HPDE6-E6E7 (cell line): Measurements from ENCODE around the gene PCDHGA2.
"Not testable (repeated sequence)": the region's sequence is repeated elsewhere in the genome, so short reads cannot be mapped to it uniquely, and the experiment has no call there.

Experiments used
- DNase-seq: peaks from one replicate; pipeline ENCODE4 v3.0.0; 2011; ENCODE audit warnings: missing footprints; ENCODE audit errors: extremely low spot score

Gene PCDHGA2

DNA sequence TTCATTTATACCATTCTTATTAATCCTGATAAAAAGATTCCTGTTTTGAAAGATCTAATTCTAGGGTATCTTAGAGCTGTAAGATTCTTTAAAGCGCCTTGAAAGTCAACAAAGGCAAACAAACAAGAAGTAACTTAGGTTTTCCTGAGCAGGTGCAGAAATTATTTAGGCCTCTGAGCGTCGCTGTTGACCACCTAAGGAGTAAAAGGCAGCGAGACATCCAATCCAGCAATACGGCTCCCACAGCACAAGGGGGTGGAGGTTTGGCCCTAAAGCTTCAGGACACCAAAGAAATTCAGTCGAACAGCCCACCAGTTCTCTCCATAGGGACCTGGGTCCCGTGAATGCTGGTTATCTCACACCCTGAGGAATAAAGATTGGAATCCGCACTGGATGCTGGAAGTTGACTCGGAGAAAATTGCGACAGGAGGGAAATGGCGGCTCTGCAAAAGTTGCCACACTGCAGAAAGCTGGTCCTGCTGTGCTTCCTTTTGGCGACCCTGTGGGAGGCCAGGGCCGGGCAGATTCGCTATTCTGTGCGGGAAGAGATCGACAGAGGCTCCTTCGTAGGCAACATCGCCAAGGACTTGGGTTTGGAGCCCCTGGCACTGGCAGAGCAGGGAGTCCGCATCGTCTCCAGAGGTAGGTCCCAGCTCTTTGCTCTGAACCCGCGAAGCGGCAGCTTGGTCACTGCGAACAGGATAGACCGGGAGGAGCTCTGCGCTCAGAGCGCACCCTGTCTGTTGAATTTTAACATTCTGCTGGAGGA lies at the start of gene PCDHGA2:
TSS of gene PCDHGA2 (plus strand) at position 223 of the 769 bp plus-strand sequence.
- no peak for DNase-seq

GRCh38 chr5:141298376-141298775 lies 40.2 kb upstream of the PCDHGA2 start:
- no peak for DNase-seq

DNA sequence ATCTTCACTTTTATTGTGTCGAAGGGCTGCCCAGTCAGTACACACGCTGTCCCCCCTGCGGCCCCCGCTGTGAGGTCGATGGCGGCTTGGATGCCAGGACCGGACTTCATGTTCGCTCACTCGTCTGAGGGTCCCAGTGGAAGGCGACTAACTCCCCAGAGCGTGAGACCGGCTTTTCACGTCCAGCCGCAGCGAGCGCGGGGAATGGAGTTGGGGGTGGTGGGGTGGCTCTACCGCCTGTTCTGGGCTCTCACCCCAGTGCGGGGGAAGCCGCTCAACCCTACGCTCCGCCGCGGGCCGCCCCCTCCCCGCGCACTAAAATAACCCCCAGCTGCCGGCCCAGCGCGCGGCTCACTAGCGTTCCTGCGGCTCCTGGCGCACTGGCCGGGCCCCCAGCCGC lies 34.8 kb upstream of the PCDHGA2 start, which contains the start of gene SLC25A2:
TSS of gene SLC25A2 (minus strand) at position 294 of the 400 bp plus-strand sequence. CDS start at position 110, 184 bp downstream.
- no peak for DNase-seq

- DNase-seq: no peak
Measured at GRCh38 chr5:141306630-141307029, 31.9 kb upstream of the PCDHGA2 start.

GRCh38 chr5:141313711-141314110 lies 24.8 kb upstream of the PCDHGA2 start:
- no peak for DNase-seq

DNA sequence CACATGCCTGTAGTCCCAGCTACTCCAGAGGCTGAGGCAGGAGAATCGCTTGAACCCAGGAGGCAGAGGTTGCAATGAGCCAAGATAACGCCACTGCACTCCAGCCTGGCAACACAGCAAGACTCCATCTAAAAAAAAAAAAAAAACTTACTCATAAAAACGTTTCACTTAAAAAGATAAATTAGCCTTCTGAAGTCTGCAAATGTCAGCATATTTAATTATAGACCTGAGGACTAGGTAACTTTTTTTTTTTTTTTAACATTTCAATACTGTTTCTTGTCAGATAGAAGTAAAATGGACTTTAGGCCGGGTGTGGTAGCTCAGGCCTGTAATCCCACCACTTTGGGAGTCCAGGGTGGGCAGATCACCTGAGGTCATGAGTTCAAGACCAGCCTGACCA lies 21.6 kb upstream of the PCDHGA2 start:
- DNase-seq: not testable (repeated sequence)

- no peak for DNase-seq
Measured at GRCh38 chr5:141319202-141319601, 19.4 kb upstream of the PCDHGA2 start.

GRCh38 chr5:141319699-141320098 lies 18.9 kb upstream of the PCDHGA2 start:
- no peak for DNase-seq

DNA sequence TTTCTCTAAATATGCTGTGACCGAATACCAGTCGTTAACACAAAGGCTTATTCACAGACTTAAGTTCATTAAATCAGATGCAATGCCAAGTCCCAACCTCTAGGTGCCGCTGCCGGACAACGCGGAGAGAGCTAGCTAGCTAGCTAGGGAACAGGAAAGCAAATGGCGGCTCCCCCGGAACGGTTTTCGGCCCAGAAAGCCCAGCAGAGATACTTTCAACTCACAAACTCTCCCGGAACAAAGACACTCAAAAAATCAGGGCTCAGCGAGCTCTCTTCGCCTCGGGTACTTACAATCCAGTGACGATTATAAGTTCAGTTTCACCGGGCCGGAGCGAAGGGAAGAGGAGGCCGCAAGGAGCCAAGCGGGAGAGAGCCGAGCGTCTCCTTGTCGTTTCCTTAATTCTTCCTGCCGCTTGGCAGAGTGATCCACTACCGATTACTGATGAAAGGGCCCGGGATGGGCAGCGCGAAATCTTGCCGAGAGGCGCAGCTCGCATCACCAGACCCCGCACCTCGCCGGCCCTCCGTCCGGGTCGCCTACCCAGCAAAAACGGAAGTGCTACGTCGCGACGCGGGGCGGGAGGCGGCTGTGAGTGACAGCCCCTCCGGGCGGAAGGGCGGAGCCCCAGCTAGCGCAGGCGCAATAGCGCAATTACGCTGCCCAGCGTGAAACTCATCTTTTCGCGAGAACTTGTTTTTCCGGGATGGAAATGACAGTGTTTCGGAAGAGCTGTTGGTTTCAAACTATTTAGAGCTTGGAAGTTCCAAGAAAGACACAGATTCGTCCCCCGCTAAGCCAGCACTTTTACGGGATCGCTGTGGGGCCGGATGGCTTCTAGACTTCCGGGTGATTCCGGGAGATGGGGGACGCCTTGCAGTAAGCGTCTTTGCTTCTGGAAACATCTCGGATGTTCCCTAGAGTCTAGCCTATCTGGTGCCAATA lies 18.1 kb upstream of the PCDHGA2 start, which contains the start of gene TAF7:
TSS of gene TAF7 (minus strand) at position 560 of the 945 bp plus-strand sequence. CDS start 740 bp downstream, outside the sequence.
- DNase-seq: peak; percentile 72

DNA sequence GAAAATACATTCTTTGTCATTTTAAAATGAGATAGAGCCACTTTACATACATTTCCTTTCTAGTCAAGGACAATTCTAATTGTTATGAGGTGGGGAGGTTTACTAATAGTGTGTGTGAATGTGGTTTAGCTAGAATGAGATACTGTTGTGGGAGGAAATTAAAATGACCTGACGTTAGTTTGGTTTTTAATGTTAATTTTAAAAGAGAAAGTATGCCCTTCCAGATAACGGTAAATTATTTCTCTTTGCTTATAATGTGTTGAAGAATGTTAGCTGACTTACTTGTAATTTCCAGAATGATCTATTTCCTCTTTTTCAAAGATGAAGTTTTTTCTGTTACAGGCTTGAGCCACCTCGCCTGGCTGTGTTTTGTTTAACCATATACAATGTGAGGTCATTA lies 16.3 kb upstream of the PCDHGA2 start:
- DNase-seq: no peak

DNA sequence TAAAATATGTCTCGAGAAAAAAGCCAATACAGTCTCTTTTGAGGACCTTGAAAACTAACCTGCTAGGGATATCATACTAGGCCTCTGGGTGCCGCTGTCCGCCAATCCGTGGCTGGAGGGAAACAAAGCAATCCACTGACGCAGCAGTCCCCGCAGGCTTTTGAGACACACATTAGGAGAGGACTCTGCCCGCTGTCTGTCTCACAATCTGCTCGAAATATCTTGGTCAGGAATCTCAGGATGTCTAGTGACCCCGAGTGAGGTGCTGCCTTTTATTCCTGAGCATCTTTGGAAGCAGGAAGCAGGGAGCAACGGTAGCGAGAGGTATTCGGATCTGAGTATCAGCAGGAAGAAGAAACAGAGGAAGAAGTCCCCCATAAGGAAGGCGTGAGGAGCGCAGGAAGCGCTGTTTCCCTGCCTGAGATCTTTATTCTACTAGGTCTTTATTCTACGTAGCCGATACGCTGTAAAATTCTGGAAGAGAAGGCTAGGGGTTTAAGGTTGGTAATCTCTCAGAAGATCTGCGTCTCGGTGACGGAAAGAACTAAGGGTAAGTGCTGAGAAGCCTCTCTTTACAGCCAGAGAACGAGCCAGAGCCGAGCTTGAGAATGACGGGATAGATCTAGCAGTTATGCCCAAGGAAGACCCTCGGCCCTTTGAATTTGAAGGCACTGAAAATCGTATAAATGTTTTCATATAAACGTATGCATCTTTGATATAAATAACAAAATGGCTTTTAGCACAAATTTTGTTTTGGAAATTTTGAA lies 12.3 kb upstream of the PCDHGA2 start:
- no peak for DNase-seq

DNA sequence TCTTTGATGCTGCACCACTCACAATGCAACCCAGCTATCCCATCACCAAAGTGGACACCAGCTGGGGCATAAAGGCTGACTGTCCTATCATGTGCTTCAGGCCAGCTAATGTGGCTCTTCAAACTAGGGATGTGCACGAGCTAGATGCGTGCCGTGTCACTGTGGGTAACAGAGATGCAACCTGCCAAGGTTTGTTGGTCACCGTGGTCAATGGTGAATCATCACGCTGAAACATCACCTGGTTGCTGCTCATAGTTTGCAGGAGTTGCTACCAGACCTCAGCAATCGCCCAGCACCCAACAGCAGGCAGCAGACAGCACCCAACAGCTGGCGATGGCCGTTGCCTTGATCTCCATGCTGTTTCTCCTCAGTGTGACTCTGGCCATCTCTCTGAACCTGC lies 10.3 kb upstream of the PCDHGA2 start:
- no peak for DNase-seq

DNA sequence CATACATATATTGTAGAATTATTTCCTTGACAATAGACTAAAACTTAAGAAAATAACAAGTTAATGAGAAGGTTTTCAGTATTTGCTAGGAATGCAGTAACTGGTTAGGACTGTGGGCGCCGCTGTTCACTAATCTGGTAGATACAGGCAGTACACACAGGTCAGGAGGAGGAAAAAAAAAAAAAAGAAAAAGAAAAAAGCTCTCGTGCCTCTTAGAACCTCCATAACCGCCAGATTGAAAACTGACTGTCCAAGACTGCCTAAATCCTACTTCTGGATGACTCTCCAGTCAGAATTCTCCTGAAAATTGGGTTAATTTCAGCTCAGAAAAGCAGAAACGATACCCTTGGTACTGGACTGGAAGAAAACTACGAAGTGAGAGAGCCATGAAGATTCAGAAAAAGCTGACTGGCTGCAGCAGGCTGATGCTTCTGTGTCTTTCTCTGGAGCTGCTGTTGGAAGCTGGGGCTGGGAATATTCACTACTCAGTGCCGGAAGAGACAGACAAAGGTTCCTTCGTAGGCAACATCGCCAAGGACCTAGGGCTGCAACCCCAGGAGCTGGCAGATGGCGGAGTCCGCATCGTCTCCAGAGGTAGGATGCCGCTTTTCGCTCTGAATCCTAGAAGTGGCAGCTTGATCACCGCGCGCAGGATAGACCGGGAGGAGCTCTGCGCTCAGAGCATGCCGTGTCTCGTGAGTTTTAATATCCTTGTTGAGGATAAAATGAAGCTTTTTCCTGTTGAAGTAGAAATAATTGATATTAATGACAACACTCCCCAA lies 8.1 kb upstream of the PCDHGA2 start, which contains the start of gene PCDHGA1:
TSS of gene PCDHGA1 (plus strand) at position 216 of the 782 bp plus-strand sequence.
- no peak for DNase-seq

DNA sequence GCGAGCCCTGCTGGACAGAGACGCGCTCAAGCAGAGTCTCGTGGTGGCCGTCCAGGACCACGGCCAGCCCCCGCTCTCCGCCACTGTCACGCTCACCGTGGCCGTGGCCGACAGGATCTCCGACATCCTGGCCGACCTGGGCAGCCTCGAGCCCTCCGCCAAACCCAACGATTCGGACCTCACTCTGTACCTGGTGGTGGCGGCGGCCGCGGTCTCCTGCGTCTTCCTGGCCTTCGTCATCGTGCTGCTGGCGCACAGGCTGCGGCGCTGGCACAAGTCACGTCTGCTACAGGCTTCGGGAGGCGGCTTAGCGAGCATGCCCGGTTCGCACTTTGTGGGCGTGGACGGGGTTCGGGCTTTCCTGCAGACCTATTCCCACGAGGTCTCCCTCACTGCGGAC lies 6.0 kb upstream of the PCDHGA2 start:
- not testable (repeated sequence) for DNase-seq

DNA sequence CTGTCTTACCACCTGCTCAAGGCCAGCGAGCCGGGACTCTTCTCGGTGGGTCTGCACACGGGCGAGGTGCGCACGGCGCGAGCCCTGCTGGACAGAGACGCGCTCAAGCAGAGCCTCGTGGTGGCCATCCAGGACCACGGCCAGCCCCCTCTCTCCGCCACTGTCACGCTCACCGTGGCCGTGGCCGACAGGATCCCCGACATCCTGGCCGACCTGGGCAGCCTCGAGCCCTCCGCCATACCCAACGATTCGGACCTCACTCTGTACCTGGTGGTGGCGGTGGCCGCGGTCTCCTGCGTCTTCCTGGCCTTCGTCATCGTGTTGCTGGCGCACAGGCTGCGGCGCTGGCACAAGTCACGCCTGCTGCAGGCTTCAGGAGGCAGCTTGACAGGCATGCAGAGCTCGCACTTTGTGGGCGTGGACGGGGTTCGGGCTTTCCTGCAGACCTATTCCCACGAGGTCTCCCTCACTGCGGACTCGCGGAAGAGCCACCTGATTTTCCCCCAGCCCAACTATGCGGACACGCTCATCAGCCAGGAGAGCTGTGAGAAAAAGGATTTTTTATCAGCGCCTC lies 2.3 kb downstream of the PCDHGA2 start:
- not testable (repeated sequence) for DNase-seq

GRCh38 chr5:141342773-141343172 lies 4.2 kb downstream of the PCDHGA2 start:
- no peak for DNase-seq

DNA sequence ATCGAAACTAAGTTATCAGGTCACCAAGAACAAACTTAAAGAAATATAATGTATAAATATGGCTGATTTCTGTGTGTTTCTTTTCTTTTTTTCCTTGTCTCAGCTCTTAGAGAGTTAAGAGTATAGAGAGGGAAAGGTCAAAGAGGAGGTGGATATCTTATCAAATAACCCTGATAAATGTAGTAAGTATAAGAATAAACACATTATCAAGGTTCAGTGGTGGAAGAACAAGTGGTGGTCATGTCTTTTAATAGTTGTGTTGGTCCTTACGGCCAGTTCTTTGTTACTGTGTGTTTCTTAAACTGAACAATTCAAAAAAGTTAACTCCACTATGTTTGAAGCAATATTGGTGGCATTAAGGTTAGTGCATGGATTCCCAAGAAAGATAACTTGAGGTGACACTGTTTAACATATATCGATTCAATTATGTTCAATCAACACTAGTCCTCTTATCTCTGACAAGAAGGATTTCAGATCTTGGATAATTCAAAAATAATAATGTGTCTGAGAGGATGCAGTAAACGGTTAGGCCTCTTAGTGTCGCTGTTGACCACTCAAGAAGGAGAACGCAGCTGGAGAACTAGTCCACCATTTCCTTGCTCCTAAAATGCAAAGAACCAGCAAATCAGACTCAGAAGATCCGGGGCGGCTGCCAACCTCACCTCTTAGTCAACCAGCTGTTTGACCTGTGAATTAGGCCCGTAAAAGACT lies 4.8 kb downstream of the PCDHGA2 start, which contains the start of gene PCDHGA3:
TSS of gene PCDHGA3 (plus strand) at position 588 of the 711 bp plus-strand sequence. CDS start 205 bp downstream, outside the sequence.
- DNase-seq: no peak

- DNase-seq: no peak
Measured at GRCh38 chr5:141343953-141344463, 5.4 kb downstream of the PCDHGA2 start.

GRCh38 chr5:141345327-141345726 lies 6.8 kb downstream of the PCDHGA2 start:
- no peak for DNase-seq
